HG03045 (cell line): ENCODE measurements around the gene SH2D5.

Source experiments
- ATAC-seq: cut with Tn5 transposase; IDR thresholded peaks from one replicate; pipeline ENCODE4 v1.9.1; 2021; ENCODE audit warnings: mild to moderate bottlenecking, moderate library complexity; ENCODE audit not compliant: unreplicated experiment

SH2D5 gene

GRCh38 chr1:20715406-20715805 lies 17.1 kb downstream of the SH2D5 start:
- ATAC-seq: no peak

DNA sequence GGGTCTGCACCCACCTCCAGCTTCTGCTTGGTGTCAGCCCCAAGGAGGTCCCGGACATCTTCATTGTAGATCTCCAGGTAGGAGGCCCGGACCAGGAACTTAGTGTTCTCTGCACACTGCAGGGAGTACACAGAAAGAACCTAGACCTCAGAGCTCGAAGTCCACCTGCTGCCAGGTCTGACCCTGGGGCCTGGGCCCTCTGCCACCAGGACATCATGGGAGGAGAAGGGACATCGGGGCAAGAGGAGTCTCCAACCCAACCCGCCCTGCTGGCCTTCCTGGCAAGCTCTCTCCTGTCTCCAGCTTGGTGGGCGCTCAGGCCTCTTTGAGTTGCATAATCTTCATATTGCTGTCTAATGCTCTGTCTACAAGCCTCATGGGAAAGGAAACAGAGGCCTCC lies 19.1 kb downstream of the SH2D5 start:
- ATAC-seq: no peak

GRCh38 chr1:20712215-20712577 lies 20.3 kb downstream of the SH2D5 start:
- ATAC-seq: no peak

DNA sequence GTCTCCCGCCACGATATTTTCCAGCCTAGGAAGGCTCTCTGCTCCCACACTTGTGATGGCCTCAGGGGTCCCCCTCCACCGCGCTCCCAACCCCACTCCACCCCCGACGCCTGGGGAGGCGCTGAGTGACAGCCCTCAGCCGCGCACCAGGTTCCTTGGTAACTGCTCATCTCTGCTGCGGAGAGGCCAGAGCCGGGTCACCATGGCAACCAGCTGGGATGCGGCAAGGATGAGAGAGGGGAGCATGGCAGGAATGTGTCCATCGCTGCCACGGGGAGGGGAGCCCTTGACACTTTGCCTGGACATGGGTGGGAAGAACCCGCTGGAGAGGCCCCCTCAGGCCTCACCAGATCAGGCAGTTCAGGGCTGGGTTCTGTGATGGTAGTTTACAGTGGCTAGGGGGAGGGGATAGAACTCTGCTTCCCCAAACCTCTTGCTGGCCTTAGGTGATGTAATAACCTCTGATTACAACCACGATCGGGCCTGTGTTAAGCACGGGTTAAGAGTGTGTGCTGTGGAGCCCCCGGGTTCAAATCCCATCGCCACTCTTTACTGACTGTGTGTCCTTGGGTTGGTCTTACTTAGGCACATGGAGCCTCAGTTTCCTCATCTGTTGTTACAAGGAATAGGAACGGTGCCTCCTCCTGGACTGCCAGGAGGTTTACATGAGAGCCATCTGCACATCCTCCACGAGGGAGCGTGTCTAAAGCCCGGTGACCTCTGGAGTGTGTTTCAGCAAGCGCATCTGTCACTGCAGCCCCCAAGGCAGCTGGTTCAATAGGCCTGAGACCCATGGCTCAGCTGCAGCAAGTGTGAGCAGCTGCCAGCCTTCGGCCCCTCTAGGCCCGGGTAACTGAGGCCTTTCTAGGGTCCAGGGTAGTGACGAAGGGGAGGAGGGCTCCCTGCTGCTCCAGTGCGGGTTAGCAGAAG lies 21.0 kb downstream of the SH2D5 start:
- no peak for ATAC-seq

DNA sequence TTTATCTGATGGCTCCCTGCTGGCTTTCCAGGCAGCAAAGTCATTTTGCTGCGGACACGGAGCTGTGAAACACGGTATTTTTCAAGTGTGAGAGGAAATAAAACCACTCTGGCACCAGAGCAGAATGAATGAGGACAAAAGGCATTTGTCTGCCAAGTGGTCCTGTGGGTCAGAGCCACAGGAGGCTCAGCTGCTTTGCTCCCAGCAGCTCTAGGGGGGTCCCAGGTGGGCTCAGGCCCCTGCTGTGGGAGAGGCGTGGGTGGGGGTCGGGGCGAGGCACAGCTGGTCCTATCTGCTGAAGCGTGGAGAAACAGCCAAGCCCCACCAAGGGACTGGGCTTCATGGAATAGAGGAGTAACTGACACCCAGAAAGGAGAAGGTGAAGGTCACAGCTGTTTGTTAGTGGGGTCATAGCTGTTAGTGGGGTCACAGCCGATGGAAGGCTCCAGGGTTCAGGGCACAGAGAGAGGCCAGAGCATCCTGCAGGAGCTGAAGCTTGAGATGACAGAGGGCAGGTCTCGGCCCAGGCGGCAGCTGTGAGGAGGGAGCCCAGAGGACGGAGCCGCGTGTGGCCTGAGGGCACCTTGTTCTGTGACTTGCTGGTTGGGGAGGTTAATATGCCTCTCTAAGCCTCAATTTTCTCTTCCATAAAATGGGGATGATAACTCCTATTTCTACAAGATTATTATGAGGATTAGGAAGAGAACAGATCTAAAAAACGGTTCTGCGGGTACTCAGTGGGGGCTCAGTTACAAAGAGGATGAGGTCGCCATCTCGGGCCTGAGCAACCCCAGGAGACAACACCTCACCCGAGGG lies 21.8 kb downstream of the SH2D5 start:
- no peak for ATAC-seq

DNA sequence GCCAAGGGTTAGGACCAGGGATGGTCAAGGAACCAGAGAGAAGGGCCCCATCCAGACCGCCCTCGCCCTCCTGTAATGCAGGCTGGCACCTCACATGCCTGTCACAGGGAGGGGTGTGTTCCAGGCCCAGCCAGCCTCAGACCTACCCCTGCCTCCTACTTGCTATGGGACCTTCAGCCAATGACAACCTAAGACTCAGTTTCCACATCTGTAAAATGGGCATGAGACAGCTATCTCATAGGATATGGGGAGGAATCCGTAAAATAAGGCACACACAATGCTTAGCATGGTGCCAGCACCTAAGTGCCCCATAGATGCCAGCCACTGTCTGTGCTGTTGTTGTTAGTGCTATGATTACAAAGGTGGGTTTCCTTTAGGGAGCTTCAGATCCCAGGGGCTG lies 22.6 kb downstream of the SH2D5 start:
- no peak for ATAC-seq

DNA sequence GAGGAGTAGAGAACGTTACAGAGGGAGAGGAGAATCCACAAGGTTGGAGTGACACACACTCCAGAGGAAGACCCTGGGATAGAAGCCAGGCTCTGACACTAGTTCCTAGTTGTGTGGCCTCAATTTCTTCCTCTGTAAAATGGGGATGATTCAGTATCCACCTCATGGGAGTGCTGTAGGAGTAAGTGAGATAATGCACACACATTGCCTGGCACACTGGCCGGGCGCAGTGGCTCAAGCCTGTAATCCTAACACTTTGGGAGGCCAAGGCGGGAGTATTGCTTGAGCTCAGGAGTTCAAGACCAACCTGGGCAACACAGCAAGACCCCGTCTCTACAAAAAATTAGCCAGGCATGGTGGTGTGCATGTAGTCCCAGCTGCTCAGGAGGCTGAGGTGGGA lies 23.6 kb downstream of the SH2D5 start:
- no peak for ATAC-seq

GRCh38 chr1:20708057-20708456 lies 24.4 kb downstream of the SH2D5 start:
- ATAC-seq: no peak

- no peak for ATAC-seq
These were observed 25.7 kb downstream of the SH2D5 start for GRCh38 chr1:20706841-20707240.

DNA sequence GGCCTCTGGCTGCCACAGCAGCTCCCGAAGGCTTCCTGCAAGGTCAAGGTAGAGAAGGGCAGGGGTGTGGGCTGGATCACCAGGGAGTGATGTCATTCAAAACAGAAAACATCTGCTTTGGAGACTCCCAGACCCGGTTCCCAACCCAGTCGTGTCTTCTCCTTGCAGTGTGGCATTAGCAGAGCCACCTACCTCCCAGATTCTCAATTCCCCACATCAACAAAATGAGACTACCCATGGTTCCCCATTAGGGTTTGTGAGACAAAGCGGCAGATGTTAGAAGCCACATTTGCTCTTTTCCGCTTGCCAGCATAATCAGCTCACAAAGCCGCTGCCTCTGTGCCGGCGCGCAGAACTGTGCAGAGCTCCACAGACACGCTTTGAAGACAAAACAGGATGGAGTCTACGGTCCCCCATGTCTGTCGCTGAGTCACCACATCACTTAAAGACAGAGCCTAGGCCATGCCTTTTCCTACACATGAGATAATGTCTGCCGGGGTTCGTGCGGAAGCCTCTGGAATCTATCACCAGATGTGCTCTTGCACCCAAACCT lies 27.2 kb downstream of the SH2D5 start:
- ATAC-seq: no peak

DNA sequence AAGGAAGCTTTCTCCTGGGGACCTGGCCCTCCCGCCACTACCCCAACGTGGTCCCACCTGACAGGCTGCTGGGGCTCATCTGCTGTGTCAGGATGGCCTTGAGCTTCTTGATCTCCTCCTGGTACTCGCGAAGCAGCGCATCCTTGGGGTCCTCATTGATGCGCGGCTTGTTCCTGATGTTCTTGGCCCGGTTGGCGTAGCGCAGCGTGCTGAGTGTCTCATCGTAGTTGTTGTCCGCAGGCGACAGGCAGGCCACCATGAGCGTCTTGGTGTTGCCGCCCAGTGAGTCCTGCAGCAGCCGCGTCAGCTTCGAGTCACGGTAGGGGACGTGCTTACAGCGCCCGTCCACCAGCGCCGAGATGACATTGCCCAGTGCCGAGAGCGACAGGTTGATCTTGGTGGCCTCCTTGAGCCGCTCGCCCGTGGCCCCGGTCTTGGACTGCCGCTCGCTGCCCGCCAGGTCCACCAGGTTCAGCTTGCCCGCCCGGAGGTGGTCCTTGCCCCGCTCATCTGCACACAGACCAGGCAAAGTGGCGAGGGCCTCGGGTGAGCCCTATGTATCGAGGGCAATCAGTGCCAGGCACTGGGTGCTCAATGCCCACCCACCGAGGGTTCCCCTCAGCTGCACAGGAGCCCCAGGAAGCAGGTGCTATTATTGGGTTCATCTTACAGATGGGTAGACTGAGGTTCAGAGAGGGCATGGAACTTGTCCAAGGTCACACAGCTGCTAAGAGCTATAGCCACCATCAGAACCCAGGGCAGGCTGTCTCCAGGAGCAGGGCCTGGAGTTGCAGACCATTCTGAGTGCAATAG lies 27.9 kb downstream of the SH2D5 start:
- ATAC-seq: no peak

DNA sequence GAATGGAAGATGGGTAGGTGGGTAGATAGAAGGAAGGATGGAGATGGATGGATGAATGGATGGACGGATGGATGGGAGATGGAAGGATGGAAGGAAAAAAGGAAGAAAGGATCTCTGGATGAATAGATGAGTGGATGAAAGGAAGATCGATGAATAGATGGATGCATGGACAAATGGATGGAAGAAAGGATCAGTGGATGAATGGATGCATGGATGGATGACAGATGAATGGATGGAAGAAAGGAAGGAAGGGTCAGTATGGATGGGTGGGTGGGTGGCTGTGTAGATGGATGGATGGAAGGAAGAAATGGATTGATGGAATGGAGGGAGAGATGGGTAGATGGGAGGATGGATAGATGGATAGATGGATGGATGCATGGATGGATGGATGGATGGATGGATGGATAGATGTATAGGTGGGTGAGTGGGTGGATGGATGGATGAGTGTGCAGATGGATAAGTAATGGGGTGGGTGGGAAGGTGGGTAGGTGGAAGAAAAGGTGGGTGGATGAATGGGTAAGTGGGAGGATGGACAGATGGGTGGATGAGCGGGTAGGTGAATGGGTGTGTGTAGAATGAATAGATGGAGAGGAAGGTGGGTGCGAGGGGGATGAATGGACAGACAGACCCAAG lies 29.3 kb downstream of the SH2D5 start:
- ATAC-seq: no peak

DNA sequence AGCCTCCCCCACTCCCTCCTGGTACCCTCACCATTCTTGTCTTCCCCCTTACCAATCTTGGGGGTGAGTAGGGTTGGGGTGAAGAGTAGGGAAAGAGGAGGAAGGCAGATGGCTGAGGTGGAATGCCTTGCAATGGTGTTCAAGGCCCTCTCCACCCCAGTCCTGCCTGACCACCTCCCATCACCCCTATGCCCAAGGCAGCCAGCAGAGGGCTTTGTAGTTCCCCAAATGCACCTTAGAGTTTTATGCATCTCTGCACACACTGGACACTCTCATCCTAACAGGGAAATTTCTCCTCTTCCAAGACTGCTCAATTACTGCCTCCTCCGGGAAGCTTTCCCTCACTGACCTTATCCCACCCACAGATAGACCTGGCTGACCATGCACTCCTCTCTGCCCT lies 30.1 kb downstream of the SH2D5 start:
- no peak for ATAC-seq

- ATAC-seq: no peak
These were observed 30.7 kb downstream of the SH2D5 start for GRCh38 chr1:20701847-20702246.

- ATAC-seq: no peak
These were observed 31.1 kb downstream of the SH2D5 start for GRCh38 chr1:20701446-20701845.

DNA sequence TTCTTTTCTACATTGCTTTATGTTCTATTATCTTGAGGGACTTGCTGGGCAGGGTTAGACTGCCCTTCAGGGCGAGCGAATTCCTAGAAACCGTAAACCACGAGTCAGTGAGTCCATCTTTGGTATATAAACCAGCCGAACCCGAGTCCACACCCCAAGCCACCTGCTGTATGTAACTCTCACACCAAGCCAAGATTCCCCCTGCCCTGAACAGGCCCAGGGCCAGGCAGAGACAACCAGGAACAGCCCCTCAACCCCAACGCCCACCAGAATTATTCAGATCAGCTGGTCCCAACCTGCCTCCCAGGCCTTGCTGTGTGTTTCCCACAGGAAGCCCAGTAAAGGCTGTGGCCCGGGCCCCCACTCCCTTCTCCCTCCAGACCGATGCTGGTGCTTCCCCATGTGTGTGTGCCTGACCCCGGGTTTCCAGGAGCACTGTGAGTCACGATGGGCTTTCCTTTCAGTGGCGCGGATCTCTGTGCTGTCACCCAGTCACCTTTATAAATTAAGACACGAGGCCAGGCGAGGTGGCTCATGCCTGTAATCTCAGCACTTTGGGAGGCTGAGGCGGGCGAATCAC lies 31.8 kb downstream of the SH2D5 start:
- ATAC-seq: no peak

- ATAC-seq: no peak
These were observed 32.9 kb downstream of the SH2D5 start for GRCh38 chr1:20699558-20699957.

- ATAC-seq: no peak
These were observed 34.1 kb downstream of the SH2D5 start for GRCh38 chr1:20698195-20698910.

- ATAC-seq: no peak
These were observed 34.9 kb downstream of the SH2D5 start for GRCh38 chr1:20697563-20697962.
